T-cell (primary cell): ENCODE measurements around the gene SLC38A10. TPM values are rescaled to one million over a fixed set of nuclear protein-coding genes. Genes with fewer than 3 reads are reported as not detected.
A peak's percentile ranks its signal among the peaks of the same experiment; 100 is the strongest.

Experiments
- ATAC-seq, 4 experiments: fragments of 200-7000 bp in 3 of 4; fragments of 150-1000 bp in 1 of 4; cut with Tn5 transposase; replicated peaks in 1 of 4; 1 replicate in 3 of 4; 2 replicates in 1 of 4; pipeline ENCODE4 v1.10.0; 2021; ENCODE audit warnings: moderate library complexity in 3 of 4, mild to moderate bottlenecking in 2 of 4, moderate number of reproducible peaks in 1 of 4
- CTCF ChIA-PET, 2 donors: fragments of 300-600 bp; sonication (Branson Sonifier 250); formaldehyde crosslinking; loops; one replicate each; lab custom pipeline; 2022; ENCODE audit warnings: antibody characterized with exemption in 2 of 2; lab: Charles Lee
- POLR2A ChIA-PET, 2 donors: fragments of 300-600 bp; sonication (Branson Sonifier 250); formaldehyde crosslinking; loops; one replicate each; lab custom pipeline; 2022; ENCODE audit warnings: antibody characterized with exemption in 2 of 2; lab: Charles Lee
- DNase-seq, 35 experiments: peaks; one replicate each; pipeline versions ENCODE4 v3.0.0 to v3.0.0-alpha.2; 2013 to 2023
- H3K27ac ChIP-seq: one replicate; pipeline ENCODE4 v1.5.1; 2013; ENCODE audit warnings: low read length
- H3K27me3 ChIP-seq, 2 experiments: replicated peaks in 1 of 2; 1 replicate in 1 of 2; 2 replicates in 1 of 2; pipeline versions ENCODE4 v1.6.1 to v1.7.0; 2013; ENCODE audit warnings: low read length in 1 of 2, mixed read lengths in 1 of 2; ENCODE audit not compliant: control insufficient read depth in 2 of 2, insufficient read depth in 2 of 2; ENCODE audit errors: extremely low read depth in 1 of 2
- H3K36me3 ChIP-seq, 2 donors: 1 replicate in 1 of 2; 2 replicates in 1 of 2; pipeline versions ENCODE4 v1.6.1 to v1.7.0; 2013; ENCODE audit warnings: low read length in 1 of 2; ENCODE audit not compliant: control insufficient read depth in 2 of 2, insufficient read depth in 1 of 2; ENCODE audit errors: extremely low read depth in 1 of 2
- H3K4me1 ChIP-seq, 2 experiments: 1 replicate in 1 of 2; 2 replicates in 1 of 2; pipeline versions ENCODE4 v1.6.1 to v1.7.0; 2013; ENCODE audit warnings: low read length in 2 of 2, mixed read lengths in 1 of 2; ENCODE audit not compliant: insufficient read depth in 2 of 2, control insufficient read depth in 1 of 2; ENCODE audit errors: extremely low read depth in 1 of 2
- H3K4me3 ChIP-seq, 2 donors: 1 replicate in 1 of 2; 2 replicates in 1 of 2; pipeline versions ENCODE4 v1.5.1 to v1.7.0; 2013; ENCODE audit warnings: mild to moderate bottlenecking in 2 of 2, low read length in 1 of 2, moderate library complexity in 1 of 2; ENCODE audit not compliant: control insufficient read depth in 1 of 2; ENCODE audit errors: extremely low read depth in 1 of 2
- H3K9me3 ChIP-seq: 2 replicates; pipeline ENCODE4 v1.7.0; 2013
- H3K27ac Mint-ChIP-seq, 2 donors: one replicate each; pipeline ENCODE4 v1.8.0; 2020 to 2021; ENCODE audit warnings: mild to moderate bottlenecking in 2 of 2, mixed read lengths in 2 of 2
- H3K27me3 Mint-ChIP-seq, 2 donors: one replicate each; pipeline ENCODE4 v1.8.0; 2021 to 2022; ENCODE audit warnings: mixed read lengths in 2 of 2
- H3K36me3 Mint-ChIP-seq: one replicate; pipeline ENCODE4 v1.8.0; 2021; ENCODE audit warnings: mixed read lengths
- H3K4me1 Mint-ChIP-seq, 3 donors: one replicate each; pipeline ENCODE4 v1.8.0; 2020 to 2022; ENCODE audit warnings: mixed read lengths in 3 of 3, mild to moderate bottlenecking in 1 of 3
- H3K4me3 Mint-ChIP-seq, 3 donors: one replicate each; pipeline ENCODE4 v1.8.0; 2020 to 2022; ENCODE audit warnings: mild to moderate bottlenecking in 3 of 3, mixed read lengths in 3 of 3, moderate library complexity in 3 of 3
- H3K9me3 Mint-ChIP-seq, 3 donors: one replicate each; pipeline ENCODE4 v1.8.0; 2020 to 2022; ENCODE audit warnings: mixed read lengths in 3 of 3
- WGBS: methylation state at CpG from one replicate; pipeline ENCODE4 v1.1.5; 2013; ENCODE audit warnings: missing lambda C conversion rate; ENCODE audit not compliant: insufficient coverage; 5-methylcytosine and 5-hydroxymethylcytosine counted together
- total RNA-seq, 35 experiments: library from RNA in 6 of 35; stranded (reverse) in 6 of 35; fragments of 120-200 nt in 1 of 35; gene quantifications; one replicate each; pipeline versions ENCODE4 v1.2.1 to v1.2.4 and lab custom pipeline; 2013 to 2026

SLC38A10 gene
- total RNA-seq, 5 donors from 2014 or later (not counting 1 experiment from before 2014, with no cell fraction given) = 52.8 to 95.2 (median 82.3) TPM

DNA sequence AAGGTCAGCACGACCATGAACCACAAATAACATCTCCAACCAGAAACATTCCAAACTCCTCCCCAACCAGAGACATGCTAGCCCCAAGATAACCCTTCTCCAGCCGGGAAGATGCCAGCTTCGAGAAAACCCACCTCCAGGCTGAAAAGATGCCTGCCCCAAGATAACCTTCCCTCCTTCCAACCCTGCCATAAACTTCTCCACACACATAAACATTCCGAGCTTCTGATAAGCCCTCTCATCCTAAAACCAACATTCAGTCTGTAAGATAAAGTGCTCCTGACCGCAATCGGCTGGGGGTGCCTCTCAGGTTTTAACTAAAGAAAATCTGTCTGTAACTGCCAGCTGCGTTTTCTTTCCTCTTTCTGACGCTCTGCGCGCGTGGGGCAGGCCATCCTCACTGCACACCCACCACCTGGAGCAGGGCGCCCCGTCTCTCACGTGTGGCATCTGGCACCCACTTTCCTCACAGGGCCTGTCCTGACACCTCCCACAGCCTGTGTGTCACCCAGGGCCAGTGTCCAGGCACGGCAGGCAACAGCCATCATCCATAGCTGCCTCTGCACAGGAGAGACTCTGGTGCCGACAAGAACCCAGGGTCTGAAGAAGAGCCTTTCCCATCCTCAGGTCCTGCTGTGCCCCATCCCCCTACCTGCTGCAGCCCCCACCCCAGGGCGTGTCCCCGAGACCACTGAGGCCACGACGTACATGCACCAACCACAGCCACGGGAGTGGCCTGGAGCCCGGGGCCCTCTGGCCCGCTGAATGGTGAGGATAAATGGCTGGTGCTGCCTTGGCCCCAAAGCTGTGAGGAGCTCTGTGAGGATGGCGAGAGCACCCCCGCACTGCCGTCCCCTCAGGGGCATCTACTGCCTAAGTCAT, 59.9 kb downstream of the SLC38A10 start:
- no peak for ATAC-seq
- Histone ChIP-seq H3K4me3 (no peak overlapping the region), H3K27me3 (no peaks in the 10 kb centered on the region), H3K27ac (no peak overlapping the region), H3K9me3 (no peaks in the 10 kb centered on the region), H3K36me3 (peaks cover 23 to 33% of the 10 kb centered on the region in 2 donors), H3K4me1 (peaks cover 11 to 38% of the 10 kb centered on the region in 2 experiments)
- DNase-seq = no peak
- Mint-ChIP-seq H3K4me3 (peak overlapping the region in 1 of 3 donors; percentile 42), H3K36me3 (peaks cover 15% of the 10 kb centered on the region), H3K9me3 (no peaks in the 10 kb centered on the region), H3K4me1 (peaks cover 25 to 36% (median 26%) of the 10 kb centered on the region in 3 donors), H3K27me3 (no peaks in the 10 kb centered on the region), H3K27ac (no peak overlapping the region)
- ChIA-PET POLR2A (no interaction called here), CTCF (no interaction called here)
- 93% methylated on average over 24 of the region's 26 CpGs for WGBS

DNA sequence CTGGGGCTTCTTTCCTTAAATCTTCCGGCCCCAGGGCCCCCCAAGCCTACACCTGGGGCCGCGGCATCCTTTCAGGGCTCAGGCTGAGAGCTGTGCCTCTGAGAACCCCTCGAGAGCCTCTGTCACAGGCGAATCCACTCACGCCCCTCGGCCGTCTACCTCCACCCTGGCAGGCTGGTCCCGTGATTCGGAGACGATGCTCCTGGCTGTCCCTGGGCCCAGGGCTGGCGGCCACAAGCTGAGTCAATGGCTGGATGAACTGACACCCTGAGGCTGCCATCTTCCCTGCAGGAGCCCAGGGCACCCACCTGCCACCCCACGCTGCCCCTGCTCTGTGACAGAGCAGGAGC, 60.6 kb downstream of the SLC38A10 start:
- Mint-ChIP-seq H3K4me1 (peaks cover 20 to 35% (median 26%) of the 10 kb centered on the region in 3 donors), H3K9me3 (no peaks in the 10 kb centered on the region), H3K27ac (no peak overlapping the region), H3K27me3 (no peaks in the 10 kb centered on the region), H3K36me3 (peaks cover 22% of the 10 kb centered on the region), H3K4me3 (no peak overlapping the region)
- H3K27ac ChIP-seq = no peak overlapping the region
- POLR2A ChIA-PET = no interaction called here
- ATAC-seq = no peak
- DNase-seq = no peak
- CTCF ChIA-PET = no interaction called here
- H3K4me1 ChIP-seq = peaks cover 5 to 31% of the 10 kb centered on the region in 2 experiments
- WGBS = 94% methylated on average over 13 of the region's 13 CpGs
- no peak overlapping the region for H3K4me3 ChIP-seq
- H3K9me3 ChIP-seq = no peaks in the 10 kb centered on the region
- H3K36me3 ChIP-seq = peaks cover 23 to 40% of the 10 kb centered on the region in 2 donors
- H3K27me3 ChIP-seq = no peaks in the 10 kb centered on the region

DNA sequence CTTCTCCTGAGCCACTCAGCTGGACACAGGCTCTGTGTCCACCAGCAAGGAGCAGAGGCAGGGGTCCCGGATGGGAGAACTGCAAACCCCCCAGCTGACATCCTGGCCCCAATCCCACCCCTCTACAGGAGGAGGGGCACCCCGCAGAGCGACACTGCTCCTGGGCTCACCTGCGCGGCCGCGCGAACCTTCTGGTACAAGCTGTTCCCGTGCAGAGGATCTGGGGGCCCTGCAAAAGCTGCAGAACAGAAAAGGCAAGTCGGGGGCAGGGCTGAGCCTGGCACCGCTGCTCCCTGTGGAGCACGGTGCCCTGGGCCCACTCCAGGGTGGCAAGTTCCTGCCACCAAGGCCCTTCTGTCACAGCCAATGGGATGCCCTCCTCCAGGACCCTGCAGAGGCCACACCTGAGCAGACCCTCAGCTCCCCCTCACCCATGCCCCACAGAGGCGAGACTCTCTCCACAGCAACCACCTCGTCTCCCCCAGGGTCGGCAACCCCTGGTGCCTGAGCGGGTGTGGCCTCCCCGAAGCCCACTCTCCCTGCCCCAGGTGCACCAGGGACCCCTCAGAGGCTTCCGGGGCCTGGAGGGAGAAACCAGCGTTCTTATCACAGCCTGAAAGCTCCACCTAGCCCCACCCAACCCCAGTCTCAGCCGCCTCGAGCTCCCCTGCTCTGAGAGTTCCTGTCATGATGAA, 61.1 kb downstream of the SLC38A10 start:
- no peaks in the 10 kb centered on the region for H3K27me3 Mint-ChIP-seq
- H3K9me3 Mint-ChIP-seq = no peaks in the 10 kb centered on the region
- no peak overlapping the region for H3K27ac Mint-ChIP-seq
- no peaks in the 10 kb centered on the region for H3K9me3 ChIP-seq
- CTCF ChIA-PET = no interaction called here
- peaks cover 20 to 33% (median 26%) of the 10 kb centered on the region in 3 donors for H3K4me1 Mint-ChIP-seq
- H3K36me3 Mint-ChIP-seq = peaks cover 22% of the 10 kb centered on the region
- no peaks in the 10 kb centered on the region for H3K27me3 ChIP-seq
- peaks cover 5 to 31% of the 10 kb centered on the region in 2 experiments for H3K4me1 ChIP-seq
- no peak for DNase-seq
- H3K36me3 ChIP-seq = peaks cover 23 to 40% of the 10 kb centered on the region in 2 donors
- H3K27ac ChIP-seq = no peak overlapping the region
- POLR2A ChIA-PET = interaction anchor here in 1 of 2 donors (0.7 kb wide), 1 partner anchor 11 kb away, joined by 3 read pairs; the partner anchor contains the start of gene CEP131
- H3K4me3 ChIP-seq = no peak overlapping the region
- H3K4me3 Mint-ChIP-seq = no peak overlapping the region
- WGBS = 95% methylated on average over 15 of the region's 21 CpGs
- ATAC-seq = no peak

DNA sequence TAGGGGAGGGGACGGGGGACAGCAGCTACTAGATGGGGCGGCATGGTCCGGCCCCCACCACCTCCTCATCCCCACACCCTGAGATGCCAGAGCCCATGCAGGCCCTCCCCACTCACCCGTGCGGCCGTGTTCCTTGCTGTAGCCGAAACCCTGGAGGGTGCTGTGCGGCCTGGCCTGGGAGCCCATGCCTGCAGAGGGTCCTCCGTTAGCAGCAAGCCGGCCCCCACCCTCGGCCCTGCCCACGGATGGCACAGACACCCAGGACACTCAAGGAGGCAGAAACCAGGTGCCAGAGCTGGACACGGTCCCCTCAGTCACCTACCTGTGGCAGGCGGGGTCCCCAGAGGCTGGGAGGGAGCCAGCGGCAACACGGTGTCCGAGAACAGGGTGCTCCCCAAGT, 61.8 kb downstream of the SLC38A10 start:
- 98% methylated on average over 14 of the region's 17 CpGs for WGBS
- Histone ChIP-seq H3K27ac (no peak overlapping the region), H3K9me3 (no peaks in the 10 kb centered on the region), H3K27me3 (no peaks in the 10 kb centered on the region), H3K4me1 (peaks cover 5 to 28% of the 10 kb centered on the region in 2 experiments), H3K4me3 (no peak overlapping the region), H3K36me3 (peaks cover 23 to 40% of the 10 kb centered on the region in 2 donors)
- peaks cover 22% of the 10 kb centered on the region for H3K36me3 Mint-ChIP-seq
- POLR2A ChIA-PET = no interaction called here
- no peaks in the 10 kb centered on the region for H3K9me3 Mint-ChIP-seq
- DNase-seq (no peak), ATAC-seq (no peak)
- no peak overlapping the region for H3K27ac Mint-ChIP-seq
- peaks cover 20 to 32% (median 26%) of the 10 kb centered on the region in 3 donors for H3K4me1 Mint-ChIP-seq
- H3K27me3 Mint-ChIP-seq = no peaks in the 10 kb centered on the region
- no peak overlapping the region for H3K4me3 Mint-ChIP-seq
- CTCF ChIA-PET = no interaction called here

DNA sequence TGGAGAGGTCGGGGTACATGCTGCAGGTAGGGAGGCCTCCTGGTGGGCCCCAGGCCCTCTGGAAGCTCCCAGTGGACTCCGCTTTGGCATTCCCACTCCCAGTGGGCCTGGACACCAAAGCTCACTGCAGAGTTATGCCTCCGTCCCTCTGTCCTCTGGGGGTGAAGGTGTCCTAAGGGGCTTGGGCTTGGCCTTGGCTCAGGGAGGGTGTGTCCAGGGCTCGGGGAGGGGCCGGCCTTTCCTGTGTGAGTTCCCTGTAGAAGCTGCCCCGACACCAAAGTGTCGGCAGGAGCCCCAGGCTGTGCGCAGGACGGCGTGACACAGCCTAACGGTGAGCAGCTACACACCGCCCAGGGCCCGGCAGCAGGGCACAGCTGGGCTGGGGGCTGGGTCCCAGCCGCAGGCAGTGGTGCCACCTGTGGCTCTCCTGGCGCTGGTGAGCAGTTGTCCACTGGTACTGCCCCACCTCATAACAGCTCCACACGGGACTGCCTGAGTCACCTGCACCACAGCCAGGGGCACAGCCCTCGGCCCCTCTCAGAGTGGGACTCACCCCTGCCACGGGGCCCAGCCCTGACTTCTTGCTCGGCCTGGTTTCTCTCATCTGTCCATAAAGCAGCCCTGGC, 62.4 kb downstream of the SLC38A10 start:
- no peak overlapping the region for H3K4me3 Mint-ChIP-seq
- no peaks in the 10 kb centered on the region for H3K9me3 ChIP-seq
- no peak overlapping the region for H3K27ac ChIP-seq
- ChIA-PET CTCF (no interaction called here), POLR2A (interaction anchor here in 1 of 2 donors (0.6 kb wide), 1 partner anchor 105 kb away, joined by 5 read pairs; no protein-coding TSS in a partner anchor)
- H3K27ac Mint-ChIP-seq = no peak overlapping the region
- H3K4me1 Mint-ChIP-seq = peaks cover 17 to 30% (median 25%) of the 10 kb centered on the region in 3 donors
- no peaks in the 10 kb centered on the region for H3K27me3 ChIP-seq
- peaks cover 23 to 40% of the 10 kb centered on the region in 2 donors for H3K36me3 ChIP-seq
- no peak overlapping the region for H3K4me3 ChIP-seq
- 94% methylated on average over 17 of the region's 19 CpGs for WGBS
- no peaks in the 10 kb centered on the region for H3K27me3 Mint-ChIP-seq
- peaks cover 1 to 22% of the 10 kb centered on the region in 2 experiments for H3K4me1 ChIP-seq
- no peak for ATAC-seq
- peaks cover 22% of the 10 kb centered on the region for H3K36me3 Mint-ChIP-seq
- no peak for DNase-seq
- H3K9me3 Mint-ChIP-seq = no peaks in the 10 kb centered on the region
